HG03103 (cell line): ENCODE data around the gene KLHL2.
"Not testable (repeated sequence)": the region's sequence is repeated elsewhere in the genome, so short reads cannot be mapped to it uniquely, and the experiment has no call there.

Source experiments
- ATAC-seq: cut with Tn5 transposase; IDR thresholded peaks from one replicate; pipeline ENCODE4 v1.9.1; 2021; ENCODE audit warnings: low read depth; ENCODE audit not compliant: unreplicated experiment

KLHL2 gene

DNA sequence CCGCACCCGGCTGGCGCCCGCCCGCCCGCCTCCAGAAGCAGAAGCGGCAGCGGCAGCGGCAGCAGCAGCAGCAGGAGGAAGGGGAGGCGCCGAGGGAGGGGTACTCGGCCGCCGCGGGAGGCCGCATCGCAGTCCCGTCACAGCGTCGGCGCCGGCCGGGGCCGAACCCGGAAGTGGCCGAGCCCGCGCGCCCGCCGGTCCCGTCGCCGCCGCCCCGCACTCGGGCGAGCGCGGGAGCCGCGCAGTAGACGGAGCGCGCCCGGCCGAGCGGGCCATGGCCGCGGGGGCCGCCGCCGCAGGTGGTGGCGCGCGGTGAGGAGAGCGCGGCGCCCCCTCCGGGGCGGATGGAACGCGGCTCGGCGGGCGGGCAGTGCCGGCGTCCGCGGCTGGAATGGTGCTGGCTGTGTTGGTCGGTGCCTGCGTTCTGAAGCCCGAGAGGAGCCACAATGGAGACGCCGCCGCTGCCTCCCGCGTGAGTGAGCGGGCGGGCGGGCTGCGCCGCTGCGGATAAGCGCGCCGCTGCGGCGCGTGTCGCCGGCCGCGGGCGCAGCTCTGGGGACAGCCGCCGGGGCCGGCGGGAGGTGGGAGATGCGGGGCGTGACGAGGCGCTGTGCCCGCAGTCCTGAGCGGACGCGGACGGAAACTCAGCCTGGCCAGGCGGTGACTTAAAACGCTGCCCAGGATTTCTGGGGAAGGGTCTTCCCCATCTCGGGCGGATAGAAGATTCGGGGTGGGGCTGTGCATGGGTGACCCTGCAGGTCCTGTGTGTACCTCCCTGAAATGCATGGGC lies at the start of gene KLHL2:
Gene KLHL2, plus strand, starts transcription at position 131 of the 790 bp plus-strand sequence. Its CDS starts 316 bp downstream, at position 447.
- peak; percentile 78 for ATAC-seq

GRCh38 chr4:165158762-165159161 lies 48.6 kb upstream of the KLHL2 start:
- no peak for ATAC-seq

- ATAC-seq, result no peak
Measured at GRCh38 chr4:165164257-165164656, 43.1 kb upstream of the KLHL2 start.

DNA sequence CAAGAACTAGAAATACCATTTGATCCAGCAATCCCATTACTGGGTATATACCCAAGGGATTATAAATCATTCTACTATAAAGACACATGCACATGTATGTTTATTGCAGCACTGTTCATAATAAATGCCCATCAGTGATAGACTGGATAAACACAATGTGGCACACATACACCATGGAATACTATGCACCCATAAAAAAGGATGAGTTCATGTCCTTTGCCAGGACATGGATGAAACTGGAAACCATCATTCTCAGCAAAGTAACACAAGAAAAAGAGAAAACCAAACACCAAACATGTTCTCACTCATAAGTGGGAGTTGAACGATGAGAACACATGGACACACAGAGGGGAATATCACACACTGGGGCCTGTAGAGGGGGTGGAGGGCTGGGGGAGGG lies 40.5 kb upstream of the KLHL2 start:
- not testable (repeated sequence) for ATAC-seq

- no peak for ATAC-seq
Measured at GRCh38 chr4:165167650-165168049, 39.7 kb upstream of the KLHL2 start.

DNA sequence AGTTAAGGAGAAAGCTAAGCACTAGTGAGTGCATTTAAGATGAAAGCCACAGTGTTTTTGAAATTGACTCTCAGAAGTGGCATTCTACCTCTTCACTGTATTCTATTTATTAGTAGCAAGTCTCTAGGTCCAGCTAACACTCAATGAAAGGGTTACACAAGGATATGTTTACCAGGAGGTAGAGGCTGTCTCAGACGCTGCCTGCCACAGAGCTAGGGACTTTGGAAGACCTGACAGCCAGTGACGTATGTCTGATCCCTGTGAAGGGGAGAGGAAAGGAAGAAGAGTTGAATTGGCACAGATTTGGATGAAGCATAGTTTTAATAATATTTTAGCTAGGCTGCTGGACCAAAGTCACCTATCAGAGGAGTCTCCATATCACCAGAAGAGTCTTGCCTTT lies 36.5 kb upstream of the KLHL2 start:
- ATAC-seq, result no peak

GRCh38 chr4:165175470-165175869 lies 31.9 kb upstream of the KLHL2 start:
- not testable (repeated sequence) for ATAC-seq

DNA sequence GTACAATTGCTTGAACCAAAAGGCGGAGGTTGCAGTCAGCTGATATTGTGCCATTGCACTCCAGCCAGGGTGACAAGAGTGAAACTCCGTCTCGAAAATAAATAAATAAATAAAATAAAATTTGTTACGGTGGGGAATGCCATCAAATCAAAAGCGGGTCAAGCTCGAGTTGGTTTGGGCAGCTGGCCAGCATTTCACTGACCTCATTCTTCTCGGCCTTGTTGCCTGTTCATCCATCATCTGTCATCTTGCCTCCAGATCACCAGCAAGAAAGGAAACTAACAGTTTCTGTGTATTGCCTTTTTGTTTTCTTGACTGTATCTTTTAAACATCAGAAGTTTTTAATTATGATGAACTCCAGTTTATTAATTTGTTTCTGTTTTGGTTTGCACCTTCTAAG lies 31.5 kb upstream of the KLHL2 start:
- no peak for ATAC-seq

DNA sequence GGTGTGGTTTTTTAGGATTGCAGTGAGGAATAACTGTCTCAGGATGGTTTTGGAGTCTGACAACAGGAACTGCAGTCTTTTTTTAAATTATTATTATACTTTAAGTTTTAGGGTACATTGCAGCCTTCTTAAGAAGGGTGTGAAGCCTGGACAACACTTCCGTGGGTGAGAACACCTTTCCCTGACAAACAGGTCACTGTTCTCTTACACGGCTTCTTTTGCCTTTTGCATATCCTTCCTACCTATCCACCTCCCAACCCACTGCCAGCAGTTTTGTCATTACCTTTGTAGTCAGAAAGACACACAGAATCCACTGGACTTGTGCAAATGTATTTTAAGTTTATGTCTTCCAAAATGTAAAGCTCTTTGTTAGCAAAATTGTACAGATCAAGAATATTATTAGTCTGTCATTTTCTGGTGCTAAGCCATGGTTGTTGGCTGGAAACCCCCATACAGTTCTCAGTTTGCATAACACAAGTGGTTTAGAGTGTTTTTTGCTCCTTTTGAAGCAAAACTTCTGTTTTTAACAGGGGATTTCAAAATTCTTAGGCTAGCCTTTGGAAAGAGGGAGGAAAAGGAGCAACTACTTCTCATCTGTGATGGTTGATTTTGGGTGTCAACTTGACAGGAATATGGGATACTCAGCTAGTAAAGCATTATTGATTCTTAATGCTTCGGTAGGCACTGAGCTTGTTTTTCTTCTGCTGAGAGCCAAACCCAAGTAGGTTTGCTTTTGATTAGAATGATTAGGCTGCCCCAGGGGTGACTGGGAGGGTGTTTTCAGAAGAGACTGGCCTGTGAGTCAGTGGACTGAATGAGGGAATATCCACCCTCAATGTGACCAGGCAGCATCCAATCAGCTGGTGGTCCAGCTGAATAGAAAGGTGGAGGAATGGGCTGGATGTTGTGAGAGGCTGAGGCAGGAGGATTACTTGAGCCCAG lies 29.4 kb upstream of the KLHL2 start:
- ATAC-seq, result peak; percentile 67

- ATAC-seq, result no peak
Measured at GRCh38 chr4:165184220-165184619, 23.1 kb upstream of the KLHL2 start.

DNA sequence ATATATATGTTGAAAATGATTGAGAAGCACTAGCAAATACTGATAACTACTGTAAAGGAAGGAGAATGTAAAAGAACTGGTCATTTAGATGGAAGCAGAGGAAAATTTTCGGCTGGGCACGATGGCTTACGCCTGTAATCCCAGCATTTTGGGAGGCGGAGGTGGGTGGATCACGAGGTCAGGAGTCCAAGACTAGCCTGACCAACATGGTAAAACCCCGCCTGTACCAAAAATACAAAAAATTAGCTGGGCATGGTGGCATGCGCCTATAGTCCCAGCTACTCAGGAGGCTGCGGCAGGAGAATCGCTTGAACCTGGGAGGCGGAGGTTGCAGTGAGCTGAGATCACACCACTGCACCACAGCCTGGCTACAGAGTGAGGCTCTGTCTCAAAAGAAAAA lies 22.4 kb upstream of the KLHL2 start:
- ATAC-seq, result not testable (repeated sequence)

- no peak for ATAC-seq
Measured at GRCh38 chr4:165185448-165185847, 21.9 kb upstream of the KLHL2 start.

GRCh38 chr4:165190591-165191347 lies 16.6 kb upstream of the KLHL2 start:
- no peak for ATAC-seq

GRCh38 chr4:165191348-165191656 lies 16.1 kb upstream of the KLHL2 start:
- ATAC-seq, result no peak

GRCh38 chr4:165191814-165192499 lies 15.4 kb upstream of the KLHL2 start:
- ATAC-seq, result no peak

DNA sequence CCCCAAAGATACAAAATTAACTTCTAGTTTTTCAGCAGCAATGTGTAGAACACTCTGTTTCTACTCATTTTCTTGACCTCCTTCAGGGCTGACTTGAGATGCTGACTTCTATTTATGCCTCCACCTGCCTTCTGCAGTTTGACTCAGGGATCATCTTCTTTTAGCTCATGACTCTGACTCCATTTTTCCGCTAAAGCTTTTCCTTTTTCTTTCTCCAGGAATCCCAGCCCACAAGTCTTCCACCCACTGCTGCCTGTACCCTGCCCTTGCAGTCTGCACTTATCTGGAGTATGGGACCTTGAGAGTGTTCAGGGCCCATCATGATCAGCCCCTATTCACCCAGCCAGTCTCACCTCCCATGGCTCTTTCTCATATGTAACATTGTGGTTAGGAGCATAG lies 14.9 kb upstream of the KLHL2 start:
- no peak for ATAC-seq

GRCh38 chr4:165192956-165193355 lies 14.4 kb upstream of the KLHL2 start:
- no peak for ATAC-seq

GRCh38 chr4:165194368-165194767 lies 13.0 kb upstream of the KLHL2 start:
- no peak for ATAC-seq

GRCh38 chr4:165198329-165198728 lies 9.0 kb upstream of the KLHL2 start:
- no peak for ATAC-seq

- ATAC-seq, result no peak
Measured at GRCh38 chr4:165199286-165199685, 8.1 kb upstream of the KLHL2 start.
